Measurements from ENCODE around the gene NIN. TPM values are rescaled to one million over a fixed set of nuclear protein-coding genes. Genes with fewer than 3 reads are reported as not detected.

Gene NIN
- total RNA-seq, 2 experiments from 2014 or later, result 70.8 to 71.3 TPM

DNA sequence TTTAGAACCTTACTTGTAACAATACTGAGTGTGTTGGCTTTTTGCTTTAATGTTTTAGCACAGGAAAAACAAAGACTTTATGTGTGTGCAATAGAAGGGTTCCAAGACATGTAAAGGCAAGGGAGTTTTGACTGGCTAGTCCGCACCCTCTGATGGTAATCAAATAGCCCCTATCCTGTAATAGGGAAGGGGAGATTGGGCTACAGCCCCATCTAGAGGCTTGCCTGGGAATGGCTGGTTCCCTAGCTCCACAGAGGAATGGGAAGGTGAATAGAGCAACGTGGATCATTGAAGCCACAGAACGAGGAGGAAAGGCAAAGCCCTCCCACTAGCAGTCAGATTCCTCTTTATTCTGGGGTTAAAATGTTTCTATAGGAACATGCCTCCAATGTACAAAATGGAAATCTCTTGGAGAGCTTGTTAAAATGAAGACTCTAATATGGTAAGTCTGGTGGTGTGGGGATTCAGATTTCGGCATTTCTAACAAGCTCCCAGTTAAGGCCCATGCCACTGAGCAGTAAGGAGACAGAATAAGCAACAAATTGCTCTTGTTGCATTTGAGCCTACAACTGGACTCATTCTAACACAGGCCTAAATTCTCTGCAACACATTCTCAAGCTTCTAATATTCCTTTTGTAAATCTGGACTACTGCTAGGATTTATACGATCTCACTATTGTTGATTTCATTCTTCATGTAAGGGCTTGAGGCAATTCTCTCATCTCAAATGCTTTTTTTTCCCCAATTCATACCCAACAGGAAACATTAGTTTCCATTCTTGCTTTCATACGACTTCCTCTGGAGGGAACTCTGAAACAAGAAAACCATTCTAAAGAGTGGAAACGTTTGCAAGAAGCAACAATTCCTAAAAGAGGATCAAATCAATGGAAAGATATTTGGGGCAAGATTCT lies 57.1 kb downstream of the NIN start:
- peaks cover 25% of the 10 kb centered on the region for H3K4me1 Mint-ChIP-seq
- no peaks in the 10 kb centered on the region for H3K27me3 Mint-ChIP-seq
- H3K9me3 Mint-ChIP-seq (ENCODE audit: low read depth), result no peaks in the 10 kb centered on the region
- no peak overlapping the region for H3K4me3 Mint-ChIP-seq
- ATAC-seq, result peak; percentile 53
- H3K36me3 Mint-ChIP-seq, result peaks cover 42% of the 10 kb centered on the region
- no peak overlapping the region for H3K27ac Mint-ChIP-seq
- CTCF ChIA-PET, result interaction anchor here (0.7 to 6.8 kb wide), 26 partner anchors 10 to 233 kb away, joined by 3 to 88 read pairs (median 4); partner anchors contain the start of gene ATL1
- DNase-seq, result no peak

DNA sequence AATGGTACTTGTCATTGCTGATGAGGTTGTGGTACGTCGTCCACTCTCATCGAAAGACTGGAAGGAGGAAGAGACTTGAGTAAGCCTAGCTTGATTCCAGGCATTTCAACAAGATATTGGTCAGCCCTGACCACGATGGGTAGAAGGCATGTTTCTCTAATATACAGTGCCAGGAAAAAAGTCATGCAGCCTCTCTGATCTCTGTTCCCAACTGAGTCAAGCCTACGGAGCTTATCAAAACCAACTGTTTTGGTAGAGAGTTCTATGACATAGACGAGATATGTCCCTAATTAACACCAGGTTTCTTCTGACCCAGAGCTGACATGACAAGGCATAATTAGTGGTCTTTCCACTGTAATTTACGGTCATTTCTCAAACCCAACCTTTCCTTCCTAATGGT lies 58.5 kb downstream of the NIN start:
- Mint-ChIP-seq H3K27me3 (no peaks in the 10 kb centered on the region), H3K27ac (no peak overlapping the region), H3K4me1 (peaks cover 19% of the 10 kb centered on the region), H3K36me3 (peaks cover 52% of the 10 kb centered on the region), H3K9me3 (ENCODE audit: low read depth) (no peaks in the 10 kb centered on the region), H3K4me3 (no peak overlapping the region)
- no peak for DNase-seq
- no peak for ATAC-seq
- CTCF ChIA-PET, result interaction anchor here (0.7 to 6.8 kb wide), 6 partner anchors 8 to 202 kb away, joined by 3 to 88 read pairs (median 3); no protein-coding TSS in a partner anchor

DNA sequence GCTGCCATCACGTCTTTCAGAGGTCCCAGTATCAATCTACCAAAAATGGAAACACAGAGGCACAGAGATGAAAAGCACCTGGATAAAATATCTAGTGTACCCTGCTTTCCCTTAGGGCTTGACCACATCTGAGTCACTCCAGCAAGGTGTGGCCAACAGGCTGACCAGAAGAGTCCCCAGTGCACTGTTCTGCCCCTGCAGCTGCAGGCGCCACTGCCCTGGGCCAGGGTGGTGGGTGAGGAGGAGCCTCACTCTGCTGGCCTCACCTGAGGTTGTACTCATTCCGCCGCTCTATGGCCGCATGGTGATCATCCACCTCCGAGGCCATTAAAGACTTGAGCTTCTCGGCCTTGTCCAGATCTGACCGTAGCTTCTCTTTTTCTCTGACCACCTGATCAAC lies 60.4 kb downstream of the NIN start:
- H3K4me3 Mint-ChIP-seq, result no peak overlapping the region
- H3K27ac Mint-ChIP-seq, result no peak overlapping the region
- ATAC-seq (no peak), DNase-seq (no peak)
- H3K27me3 Mint-ChIP-seq, result no peaks in the 10 kb centered on the region
- H3K4me1 Mint-ChIP-seq, result peaks cover 17% of the 10 kb centered on the region
- CTCF ChIA-PET, result interaction anchor here (1.5 kb wide), 1 partner anchor 90 kb away, joined by 5 read pairs; no protein-coding TSS in a partner anchor
- H3K9me3 Mint-ChIP-seq (ENCODE audit: low read depth), result no peaks in the 10 kb centered on the region
- peaks cover 54% of the 10 kb centered on the region for H3K36me3 Mint-ChIP-seq

DNA sequence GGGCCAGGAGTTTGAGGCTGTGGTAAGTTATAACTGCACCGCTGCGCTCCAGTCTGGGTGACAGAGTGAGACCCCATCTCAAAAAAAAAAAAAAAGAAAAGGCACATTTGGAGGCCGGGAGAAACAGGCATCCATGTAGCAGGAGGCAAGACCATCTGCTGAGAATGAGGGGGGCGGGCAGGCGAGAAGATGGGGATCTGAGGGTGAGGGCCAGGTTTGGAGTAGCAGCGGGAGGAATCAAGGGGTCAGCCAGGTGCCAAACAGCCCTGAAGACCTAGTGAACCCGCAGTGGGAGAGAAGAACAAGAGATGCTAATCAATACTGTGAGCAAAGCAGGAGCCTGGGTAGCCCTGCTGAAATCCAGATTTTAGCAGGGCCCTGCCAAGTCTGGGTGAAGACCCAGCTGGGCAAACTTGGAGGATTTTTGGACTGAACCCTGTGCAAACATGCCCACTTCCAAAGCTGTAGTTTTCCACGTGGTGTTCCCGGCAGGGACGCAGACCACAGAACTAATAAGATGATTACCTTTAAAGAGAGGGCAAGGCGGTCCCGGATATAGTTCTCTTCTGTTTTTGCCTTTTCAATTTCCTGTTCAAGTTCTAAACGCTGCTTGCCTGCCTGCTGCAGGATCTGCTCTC lies 61.0 kb downstream of the NIN start:
- no peak overlapping the region for H3K27ac Mint-ChIP-seq

DNA sequence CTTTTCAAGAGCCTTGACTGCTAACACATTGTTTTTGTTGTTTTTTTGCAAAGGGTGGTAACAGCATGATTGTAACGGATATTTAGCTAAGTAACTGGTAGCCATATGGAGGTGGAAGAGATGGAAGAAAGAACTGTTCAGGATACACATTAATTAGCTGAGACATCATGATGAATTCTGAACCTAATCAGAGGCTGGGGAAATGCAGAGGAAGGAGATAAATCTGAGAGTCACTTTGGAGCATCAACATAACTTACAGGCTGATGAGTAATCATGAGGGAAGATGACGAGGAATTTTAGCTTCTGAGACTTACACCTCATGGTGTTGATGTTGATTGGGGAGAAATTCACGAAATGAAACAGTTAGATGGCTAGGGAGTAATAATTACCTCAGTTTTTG lies 62.3 kb downstream of the NIN start:
- Mint-ChIP-seq H3K27ac (no peak overlapping the region), H3K4me3 (no peak overlapping the region), H3K4me1 (peaks cover 5% of the 10 kb centered on the region), H3K36me3 (peaks cover 53% of the 10 kb centered on the region), H3K9me3 (ENCODE audit: low read depth) (no peaks in the 10 kb centered on the region), H3K27me3 (no peaks in the 10 kb centered on the region)
- CTCF ChIA-PET, result interaction anchor here (0.7 to 1.3 kb wide), 2 partner anchors 9 to 92 kb away, joined by 3 to 7 read pairs; no protein-coding TSS in a partner anchor
- ATAC-seq, result no peak
- DNase-seq, result no peak

More for the DNA sequence above, 61.0 kb downstream of the NIN start:
- H3K4me3 Mint-ChIP-seq, result no peak overlapping the region
- peaks cover 15% of the 10 kb centered on the region for H3K4me1 Mint-ChIP-seq
- ATAC-seq (no peak), DNase-seq (no peak)
- no peaks in the 10 kb centered on the region for H3K9me3 Mint-ChIP-seq (ENCODE audit: low read depth)
- H3K36me3 Mint-ChIP-seq, result peaks cover 52% of the 10 kb centered on the region
- H3K27me3 Mint-ChIP-seq, result no peaks in the 10 kb centered on the region
- CTCF ChIA-PET, result no interaction called here

DNA sequence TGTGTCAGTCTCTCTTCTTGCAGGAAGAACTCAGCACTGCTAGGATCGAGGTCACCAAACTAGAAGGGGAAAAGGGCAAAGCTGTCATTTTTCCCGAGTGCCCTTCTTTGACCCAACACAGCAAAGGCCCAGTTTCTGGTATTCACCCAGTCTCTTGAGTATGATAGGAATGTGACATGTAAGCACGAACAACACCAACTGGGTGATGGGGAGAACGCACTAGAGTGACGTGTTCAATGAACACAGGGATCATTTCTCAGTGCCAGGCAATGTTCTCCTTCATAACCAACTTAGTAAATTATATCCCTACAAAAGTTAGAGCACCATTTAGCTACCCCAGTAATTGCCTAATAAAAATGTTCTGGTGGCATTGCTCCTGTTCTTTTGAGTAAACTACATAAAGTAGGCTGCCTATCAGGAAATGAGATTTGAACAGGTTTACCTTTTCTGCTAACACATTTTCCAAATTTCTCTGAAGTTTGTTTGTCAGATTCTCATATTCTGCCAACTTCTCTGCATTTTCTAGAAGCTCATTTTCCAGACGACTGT lies 64.5 kb downstream of the NIN start:
- Mint-ChIP-seq H3K27ac (no peak overlapping the region), H3K36me3 (peaks cover 65% of the 10 kb centered on the region), H3K27me3 (no peaks in the 10 kb centered on the region), H3K4me1 (peaks cover 21% of the 10 kb centered on the region), H3K4me3 (no peak overlapping the region), H3K9me3 (ENCODE audit: low read depth) (no peaks in the 10 kb centered on the region)
- DNase-seq (no peak), ATAC-seq (no peak)
- CTCF ChIA-PET, result interaction anchor here (1.2 to 6.9 kb wide), 4 partner anchors 8 to 147 kb away, joined by 3 to 88 read pairs (median 6); no protein-coding TSS in a partner anchor

DNA sequence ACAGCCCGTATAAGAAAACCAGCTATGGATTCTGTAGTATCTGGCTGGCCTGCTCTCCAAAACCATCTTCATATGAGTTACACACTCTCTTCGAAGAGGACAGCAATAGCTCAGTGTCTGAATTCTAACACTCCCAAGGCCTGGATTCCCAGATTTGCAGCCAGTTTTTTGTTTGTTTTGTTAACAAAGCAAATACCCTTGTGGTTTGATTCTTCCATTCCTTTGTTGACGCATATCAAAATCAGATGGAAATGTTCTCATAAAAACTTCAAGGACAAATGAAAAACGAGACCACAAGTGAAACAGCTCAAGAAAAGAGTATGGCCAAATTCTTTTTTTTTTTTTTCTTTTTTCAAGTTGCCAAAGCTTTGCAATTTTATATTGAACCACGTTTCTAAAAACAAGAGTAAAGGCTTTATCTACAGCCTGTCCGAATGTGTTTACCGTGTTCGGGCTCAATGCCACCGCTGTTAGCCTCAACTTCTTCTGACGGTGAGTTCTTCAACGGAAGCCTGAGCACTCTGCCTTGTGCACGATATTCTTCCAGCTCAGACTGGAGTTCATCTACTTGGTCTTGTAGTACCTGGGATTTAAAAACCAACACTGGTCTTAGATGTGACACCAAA lies 67.5 kb downstream of the NIN start:
- DNase-seq, result no peak
- Mint-ChIP-seq H3K4me1 (peaks cover 24% of the 10 kb centered on the region), H3K27ac (no peak overlapping the region), H3K4me3 (no peak overlapping the region), H3K27me3 (no peaks in the 10 kb centered on the region), H3K36me3 (peaks cover 65% of the 10 kb centered on the region), H3K9me3 (ENCODE audit: low read depth) (no peaks in the 10 kb centered on the region)
- CTCF ChIA-PET, result interaction anchor here (0.7 to 6.9 kb wide), 8 partner anchors 12 to 220 kb away, joined by 3 to 88 read pairs (median 4); no protein-coding TSS in a partner anchor
- ATAC-seq, result no peak

DNA sequence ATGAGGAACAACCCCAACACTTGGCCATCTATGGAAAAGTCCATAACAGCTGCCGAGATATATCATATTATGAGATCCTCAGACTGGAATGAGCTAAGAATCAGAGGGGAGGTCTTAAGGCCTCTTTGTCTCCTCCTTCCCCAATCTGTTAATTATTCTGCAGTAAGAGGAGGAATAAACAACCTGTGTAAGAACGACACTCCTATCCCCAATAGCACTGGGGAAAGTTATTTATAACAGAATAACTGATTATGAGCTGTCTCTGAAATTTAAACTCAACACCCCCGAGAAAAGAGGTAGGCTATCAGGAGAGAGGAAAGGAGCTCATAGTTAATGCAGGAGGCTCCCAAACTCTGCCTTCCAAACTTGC lies 68.0 kb downstream of the NIN start:
- peaks cover 24% of the 10 kb centered on the region for H3K4me1 Mint-ChIP-seq
- peak overlapping the region; percentile 18 for H3K27ac Mint-ChIP-seq
- CTCF ChIA-PET, result interaction anchor here (0.7 to 6.9 kb wide), 12 partner anchors 12 to 220 kb away, joined by 3 to 88 read pairs (median 3); no protein-coding TSS in a partner anchor
- H3K4me3 Mint-ChIP-seq, result no peak overlapping the region
- ATAC-seq (no peak), DNase-seq (no peak)
- no peaks in the 10 kb centered on the region for H3K9me3 Mint-ChIP-seq (ENCODE audit: low read depth)
- no peaks in the 10 kb centered on the region for H3K27me3 Mint-ChIP-seq
- H3K36me3 Mint-ChIP-seq, result peaks cover 60% of the 10 kb centered on the region

DNA sequence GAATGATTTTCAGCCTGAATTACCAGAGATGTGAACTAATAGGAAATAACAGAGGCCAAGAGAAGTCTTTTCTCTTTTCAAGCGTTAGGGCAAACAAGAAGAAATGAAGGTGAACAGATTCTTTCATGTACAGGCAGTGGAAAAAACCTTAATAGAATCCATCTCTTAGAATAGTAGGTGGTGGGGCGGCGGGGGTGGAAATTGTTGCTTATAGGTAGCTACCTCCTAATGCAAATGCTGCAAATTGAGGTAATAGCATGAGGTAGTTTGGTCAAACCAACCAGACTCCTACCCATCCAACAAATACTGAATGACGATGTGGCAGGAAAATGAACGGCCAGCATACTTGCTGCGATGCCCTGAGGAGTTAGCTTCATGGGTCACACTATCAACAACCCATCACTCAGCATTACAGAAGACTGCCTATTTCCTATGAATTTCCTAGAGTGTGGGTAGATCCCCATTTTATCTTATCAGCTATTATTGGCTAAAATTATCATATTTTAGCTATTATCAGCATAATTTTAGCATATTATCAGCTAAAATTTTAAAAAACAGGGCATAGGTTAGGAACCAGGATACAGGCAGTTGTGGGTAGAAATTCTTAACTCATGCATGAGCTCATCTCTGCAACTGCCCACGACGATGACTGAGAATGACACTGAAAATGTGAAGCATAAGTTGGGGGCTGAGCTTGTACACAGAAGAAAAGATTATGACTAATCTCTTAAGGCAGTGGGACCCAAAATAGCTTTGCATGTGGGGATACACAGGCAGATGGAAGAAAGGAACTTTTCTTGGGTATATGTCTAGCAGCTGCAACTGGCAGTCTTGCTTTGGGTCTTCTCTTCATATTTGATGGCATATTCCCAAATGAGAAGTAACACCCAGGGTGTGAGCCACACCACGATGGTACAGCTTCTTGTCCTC lies 68.7 kb downstream of the NIN start:
- CTCF ChIA-PET, result interaction anchor here (0.8 to 6.9 kb wide), 10 partner anchors 11 to 219 kb away, joined by 3 to 88 read pairs (median 4); no protein-coding TSS in a partner anchor
- DNase-seq (peak; percentile 63), ATAC-seq (peak; percentile 91)
- H3K27me3 Mint-ChIP-seq, result no peaks in the 10 kb centered on the region
- peaks cover 59% of the 10 kb centered on the region for H3K36me3 Mint-ChIP-seq
- no peaks in the 10 kb centered on the region for H3K9me3 Mint-ChIP-seq (ENCODE audit: low read depth)
- H3K4me3 Mint-ChIP-seq, result no peak overlapping the region
- H3K27ac Mint-ChIP-seq, result peak overlapping the region; percentile 20
- H3K4me1 Mint-ChIP-seq, result peaks cover 24% of the 10 kb centered on the region

DNA sequence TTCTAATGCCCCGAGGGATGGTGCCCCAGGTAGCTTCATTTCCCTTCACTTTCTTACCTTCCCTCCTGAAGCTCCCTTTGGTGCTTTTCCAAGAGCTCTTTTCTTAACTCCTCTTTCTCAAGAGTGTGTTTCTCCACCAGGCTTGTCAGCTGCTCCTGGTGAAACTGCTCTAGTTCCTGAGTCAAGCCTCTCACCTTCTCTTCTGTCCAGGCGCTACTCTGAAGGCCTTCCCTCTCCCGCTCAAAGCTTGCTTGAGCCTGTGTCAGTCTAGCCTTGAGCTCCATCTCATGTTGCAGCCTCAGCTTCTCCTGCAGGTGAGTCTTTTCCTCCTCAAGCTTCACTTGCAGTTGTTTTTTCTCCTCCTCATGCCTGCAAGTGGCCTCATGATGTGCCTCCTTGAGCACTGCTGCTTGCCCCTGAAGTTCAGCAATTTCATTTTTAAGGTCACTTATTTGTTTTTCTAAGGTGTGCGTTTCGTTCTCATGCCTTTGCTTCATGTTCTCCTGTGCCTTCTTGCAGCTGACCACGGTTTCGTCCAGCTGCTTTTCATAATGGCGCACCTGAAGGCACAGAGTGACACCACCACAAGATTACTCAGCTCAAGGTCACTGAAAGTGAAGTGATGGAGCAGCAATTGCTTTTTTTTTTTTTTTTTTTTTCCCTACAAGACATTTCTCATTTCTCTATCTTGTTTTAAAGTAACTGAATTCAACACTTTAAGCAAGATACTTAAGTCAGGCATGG lies 71.0 kb downstream of the NIN start:
- CTCF ChIA-PET, result interaction anchor here (0.6 to 1.4 kb wide), 3 partner anchors 50 to 194 kb away, joined by 3 to 4 read pairs (median 3); no protein-coding TSS in a partner anchor
- no peaks in the 10 kb centered on the region for H3K27me3 Mint-ChIP-seq
- no peaks in the 10 kb centered on the region for H3K9me3 Mint-ChIP-seq (ENCODE audit: low read depth)

DNA sequence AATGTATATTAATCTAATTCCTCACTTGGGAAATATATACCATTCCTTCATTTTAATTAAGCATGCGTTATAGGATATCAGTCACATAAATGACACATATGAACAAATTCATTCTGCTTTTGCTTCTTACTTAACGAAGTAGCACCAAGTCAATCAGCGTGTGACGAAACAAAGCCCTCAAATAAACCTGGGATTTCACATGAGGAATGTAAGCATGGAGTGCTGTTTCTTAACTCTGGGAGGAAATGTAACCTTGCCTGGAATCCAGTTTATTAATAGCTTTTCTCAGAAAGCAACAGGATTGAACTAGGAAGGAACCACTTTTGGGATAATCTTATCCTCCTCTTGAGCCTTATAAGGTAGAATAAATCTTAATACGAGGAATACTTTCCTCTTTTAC lies 72.0 kb downstream of the NIN start:
- no peak overlapping the region for H3K27ac Mint-ChIP-seq
- no peaks in the 10 kb centered on the region for H3K27me3 Mint-ChIP-seq
- no peak overlapping the region for H3K4me3 Mint-ChIP-seq
- CTCF ChIA-PET, result interaction anchor here (1.3 kb wide), 1 partner anchor 8 kb away, joined by 3 read pairs; no protein-coding TSS in a partner anchor
- H3K36me3 Mint-ChIP-seq, result peaks cover 49% of the 10 kb centered on the region
- H3K4me1 Mint-ChIP-seq, result peaks cover 24% of the 10 kb centered on the region
- no peak for DNase-seq
- no peak for ATAC-seq
- no peaks in the 10 kb centered on the region for H3K9me3 Mint-ChIP-seq (ENCODE audit: low read depth)

More for the DNA sequence above, 71.0 kb downstream of the NIN start:
- no peak for ATAC-seq
- no peak overlapping the region for H3K27ac Mint-ChIP-seq
- peaks cover 24% of the 10 kb centered on the region for H3K4me1 Mint-ChIP-seq
- no peak overlapping the region for H3K4me3 Mint-ChIP-seq
- H3K36me3 Mint-ChIP-seq, result peaks cover 55% of the 10 kb centered on the region
- DNase-seq, result no peak

Measured in activated CD8-positive, alpha-beta memory T cell treated with anti-CD3 and anti-CD28 coated beads, Interleukin-2, amount 10 ng/mL, durations not matched to agents 7 days and 5 days (primary cell).